IPS-18c (cell line): ENCODE results near the gene SMARCE1.

Experiments used
- H3K4me3 ChIP-seq: 2 replicates; pipeline ENCODE4 v1.7.0; 2013; ENCODE audit warnings: low read depth, mild to moderate bottlenecking, low read length, moderate library complexity; ENCODE audit not compliant: insufficient read depth
- H3K9me3 ChIP-seq: one replicate; pipeline ENCODE4 v1.6.1; 2013; ENCODE audit warnings: mild to moderate bottlenecking, low read length, moderate library complexity; ENCODE audit not compliant: control insufficient read depth, insufficient read depth

The SMARCE1 gene

DNA sequence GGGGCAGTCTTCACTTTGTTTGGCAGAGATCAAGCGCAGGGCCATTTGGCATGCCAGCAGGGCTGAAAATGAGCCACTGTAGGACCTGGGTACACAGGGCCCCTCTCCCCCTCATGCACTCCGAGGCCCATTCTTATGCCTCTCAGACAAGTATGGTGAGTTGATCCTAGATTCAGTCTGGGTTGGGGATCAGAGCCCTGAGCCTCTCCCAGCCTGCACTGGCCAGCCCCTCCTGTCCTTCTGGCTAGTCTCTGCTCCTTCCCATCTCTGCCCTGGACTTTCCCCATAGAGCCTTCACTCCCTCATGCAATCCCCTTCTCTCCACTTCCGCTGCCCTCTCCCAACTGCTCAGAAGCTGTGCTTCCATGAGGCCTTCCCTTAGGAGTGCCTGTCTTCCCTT lies 31.0 kb downstream of the SMARCE1 start:
- H3K4me3 ChIP-seq, result no peak overlapping the region
- no peaks in the 10 kb centered on the region for H3K9me3 ChIP-seq

- no peaks in the 10 kb centered on the region for H3K9me3 ChIP-seq
- no peak overlapping the region for H3K4me3 ChIP-seq
Observed at GRCh38 chr17:40615841-40616476, 31.7 kb downstream of the SMARCE1 start.

DNA sequence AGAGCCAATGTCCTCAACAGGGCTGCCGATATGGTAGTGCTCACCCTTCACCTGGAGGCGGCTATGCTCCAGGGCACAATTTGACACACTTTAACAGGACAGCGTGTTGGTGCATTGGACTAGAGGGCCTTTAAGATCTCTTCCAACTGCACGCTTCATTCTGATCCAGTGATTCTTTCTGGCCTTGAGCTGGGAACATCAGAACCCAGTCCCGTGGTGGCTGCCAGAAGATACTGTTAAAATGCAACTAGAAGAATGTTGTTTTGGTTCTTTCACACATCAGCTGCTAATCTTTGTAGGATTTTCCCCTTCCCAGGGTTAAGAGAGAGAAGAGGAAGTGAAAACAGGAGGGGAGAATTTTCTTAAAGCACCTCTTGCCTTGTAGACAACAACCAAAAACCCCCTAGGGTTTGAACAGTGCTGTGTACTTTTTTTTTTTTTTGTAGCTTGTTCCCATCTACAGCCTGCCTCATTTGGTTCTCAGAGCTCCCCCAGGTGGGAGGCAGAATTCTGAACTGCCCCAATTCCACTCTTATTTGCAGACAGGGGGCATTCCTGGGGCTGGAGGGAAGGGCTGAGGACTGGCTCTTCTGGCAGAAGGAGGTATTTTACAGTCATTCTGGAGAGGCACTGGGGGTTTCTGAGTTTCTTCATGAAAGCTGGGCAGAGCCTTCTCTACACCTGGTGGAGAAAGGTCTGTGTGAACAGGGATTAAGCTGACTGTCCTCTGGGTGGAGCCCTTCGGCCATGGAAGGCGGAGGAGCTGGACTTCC lies 32.4 kb downstream of the SMARCE1 start:
- Histone ChIP-seq H3K9me3 (no peaks in the 10 kb centered on the region), H3K4me3 (no peak overlapping the region)

DNA sequence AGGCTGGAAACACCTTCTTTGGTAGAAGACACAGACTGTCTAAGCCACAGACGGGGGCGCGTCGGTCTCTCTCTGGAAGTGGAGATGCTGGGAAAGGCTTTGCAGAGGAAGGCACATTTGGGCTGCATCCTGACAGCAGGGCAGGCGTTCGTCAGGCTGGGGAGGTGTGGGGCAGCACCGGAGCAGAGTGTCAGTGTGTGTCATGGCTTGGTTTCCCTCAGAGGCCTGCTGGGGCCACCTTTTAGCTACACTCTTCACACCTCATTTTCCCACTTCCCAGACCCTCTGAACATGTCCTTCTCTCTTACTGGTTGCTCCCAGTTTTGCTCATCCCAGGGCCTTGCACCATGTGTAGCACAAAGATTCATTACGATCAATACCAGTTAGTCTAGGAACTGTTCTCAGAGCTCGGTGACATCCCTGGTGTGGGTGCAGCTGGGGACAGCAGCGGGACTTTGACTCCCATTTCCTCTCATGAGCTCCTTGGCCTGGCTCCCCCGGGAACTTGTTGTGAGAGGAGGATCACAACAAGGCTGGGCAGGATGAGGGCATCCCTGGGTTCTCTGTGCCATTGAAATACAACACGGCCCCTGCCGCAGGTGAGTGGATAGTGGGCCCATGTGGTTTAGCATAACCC lies 33.1 kb downstream of the SMARCE1 start:
- no peaks in the 10 kb centered on the region for H3K9me3 ChIP-seq

DNA sequence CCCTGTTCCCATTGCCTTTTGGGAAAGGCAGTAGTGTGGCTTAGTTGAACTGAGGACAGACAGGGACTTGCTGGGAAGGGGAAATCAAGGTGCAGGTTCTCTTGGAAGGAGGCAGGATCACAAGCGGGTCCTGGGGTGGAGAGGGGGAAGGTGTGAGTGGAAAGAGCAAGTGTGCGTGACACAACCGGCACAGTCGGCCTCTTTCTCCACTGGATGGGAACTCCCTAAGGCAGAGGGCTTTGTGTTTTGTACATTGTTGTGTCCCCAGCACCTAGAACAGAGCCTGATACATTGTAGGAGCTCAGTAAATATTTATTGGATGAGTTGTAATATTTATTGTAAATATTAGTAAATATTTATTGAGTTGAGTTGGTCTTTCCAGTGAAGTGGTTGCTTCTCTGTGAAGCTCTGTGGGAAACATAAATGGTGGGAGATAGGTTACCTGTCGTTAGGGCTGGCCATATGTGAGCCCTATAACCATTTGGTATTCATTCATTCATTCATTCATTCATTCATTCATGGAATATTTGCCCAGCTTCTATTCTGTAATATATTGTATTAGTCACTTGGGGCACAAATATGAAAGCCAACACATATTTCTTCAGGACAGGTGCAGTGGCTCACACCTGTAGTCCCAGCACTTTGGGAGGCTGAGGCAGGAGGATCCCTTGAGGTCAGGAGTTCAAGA lies 34.0 kb downstream of the SMARCE1 start:
- Histone ChIP-seq H3K4me3 (no peak overlapping the region), H3K9me3 (no peaks in the 10 kb centered on the region)

More for the DNA sequence above, 33.1 kb downstream of the SMARCE1 start:
- H3K4me3 ChIP-seq, result no peak overlapping the region

GRCh38 chr17:40612599-40613244 lies 34.9 kb downstream of the SMARCE1 start:
- Histone ChIP-seq H3K9me3 (no peaks in the 10 kb centered on the region), H3K4me3 (no peak overlapping the region)

GRCh38 chr17:40611840-40612474 lies 35.7 kb downstream of the SMARCE1 start:
- Histone ChIP-seq H3K9me3 (no peaks in the 10 kb centered on the region), H3K4me3 (no peak overlapping the region)

- Histone ChIP-seq H3K4me3 (no peak overlapping the region), H3K9me3 (no peaks in the 10 kb centered on the region)
Observed at GRCh38 chr17:40610359-40610758, 37.3 kb downstream of the SMARCE1 start.

- Histone ChIP-seq H3K9me3 (no peaks in the 10 kb centered on the region), H3K4me3 (no peak overlapping the region)
Observed at GRCh38 chr17:40608061-40608581, 39.5 kb downstream of the SMARCE1 start.

GRCh38 chr17:40607641-40608040 lies 40.0 kb downstream of the SMARCE1 start:
- no peaks in the 10 kb centered on the region for H3K9me3 ChIP-seq
- H3K4me3 ChIP-seq, result no peak overlapping the region

- H3K9me3 ChIP-seq, result no peaks in the 10 kb centered on the region
- H3K4me3 ChIP-seq, result no peak overlapping the region
Observed at GRCh38 chr17:40606548-40607353, 40.9 kb downstream of the SMARCE1 start.

GRCh38 chr17:40605306-40605705 lies 42.3 kb downstream of the SMARCE1 start:
- no peak overlapping the region for H3K4me3 ChIP-seq
- no peaks in the 10 kb centered on the region for H3K9me3 ChIP-seq

DNA sequence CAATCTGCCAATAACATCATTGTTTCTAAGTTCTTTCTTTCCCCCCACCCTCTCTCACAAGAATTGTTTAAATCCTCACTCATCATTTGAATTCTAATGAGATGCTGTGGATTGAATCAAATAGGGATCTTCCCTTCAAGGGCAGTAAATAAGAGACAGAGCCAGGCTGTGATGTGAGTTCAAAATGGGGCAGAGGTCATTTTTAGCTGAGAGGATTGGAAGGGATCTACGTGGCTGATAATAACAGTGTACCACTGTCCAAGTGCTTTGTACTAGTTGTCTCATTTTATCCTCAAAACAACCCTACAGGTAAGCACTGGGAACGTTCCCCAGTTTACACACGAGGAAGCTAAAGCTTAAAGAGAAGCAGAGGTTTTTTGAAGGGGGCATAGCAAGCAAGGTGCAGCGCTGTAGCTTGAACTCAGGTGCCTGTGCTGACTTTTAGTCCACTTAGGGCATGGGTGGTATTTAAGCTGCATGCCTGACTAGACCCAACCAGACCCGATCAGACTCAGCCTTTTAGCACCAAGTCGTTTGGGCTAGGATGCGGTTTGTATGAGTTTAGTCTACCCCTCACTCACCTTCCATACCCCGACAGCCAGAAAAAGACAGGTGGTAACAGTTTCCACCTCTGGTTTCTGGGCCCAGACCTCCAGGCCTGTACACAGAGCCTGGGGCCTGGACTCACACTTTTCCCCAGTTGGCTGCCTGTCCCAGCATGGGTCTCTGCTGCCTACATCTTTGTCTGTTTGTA lies 43.1 kb downstream of the SMARCE1 start:
- no peaks in the 10 kb centered on the region for H3K9me3 ChIP-seq
- H3K4me3 ChIP-seq, result no peak overlapping the region

GRCh38 chr17:40602445-40603443 lies 44.9 kb downstream of the SMARCE1 start:
- Histone ChIP-seq H3K9me3 (no peaks in the 10 kb centered on the region), H3K4me3 (no peak overlapping the region)
